Gastroesophageal sphincter (tissue), 3 donors: ENCODE data around the gene MYO1G.

Experiments used
- EP300 ChIP-seq: sonication (generic); formaldehyde crosslinking; IDR thresholded peaks from one replicate; pipeline ENCODE4 v1.6.1; 2017; ENCODE audit warnings: antibody characterized with exemption, mild to moderate bottlenecking
- POLR2A ChIP-seq, 2 donors: fragments of 450-650 bp; IDR thresholded peaks; one replicate each; pipeline ENCODE4 v1.6.1; 2017; ENCODE audit warnings: antibody characterized with exemption in 2 of 2, mild to moderate bottlenecking in 2 of 2, moderate library complexity in 1 of 2
- POLR2AphosphoS5 ChIP-seq: sonication (generic); formaldehyde crosslinking; IDR thresholded peaks from one replicate; pipeline ENCODE4 v1.6.1; 2017; ENCODE audit warnings: antibody characterized with exemption
- TF ChIP-seq, protein P1 (sequence below), 4 experiments: fragments of 200-600 bp in 2 of 4; fragments of 450-650 bp in 2 of 4; sonication (generic) in 1 of 4; IDR thresholded peaks; one replicate each; pipeline ENCODE4 v1.5.1; 2017 to 2019; ENCODE audit warnings: antibody characterized with exemption in 4 of 4, mild to moderate bottlenecking in 2 of 4, moderate library complexity in 2 of 4

DNA sequence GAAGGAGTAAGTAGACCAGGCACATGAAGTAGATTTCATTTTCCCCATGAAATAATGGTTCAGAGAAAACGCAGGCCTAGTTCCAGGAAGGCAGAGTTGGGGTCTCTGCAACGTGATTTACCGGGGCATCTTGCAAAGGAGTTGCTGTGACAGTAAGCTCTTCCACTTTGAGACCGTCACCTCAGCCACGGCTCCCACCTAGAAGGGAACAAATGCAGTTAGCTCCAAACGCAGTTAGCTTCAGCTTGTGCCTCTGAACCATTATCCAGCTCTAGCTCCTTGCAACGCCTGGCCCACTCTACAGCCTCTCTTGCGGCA is 7.0 kb upstream of the MYO1G start:
- TF ChIP-seq POLR2AphosphoS5, result no peak
- TF ChIP-seq, protein P1, sequence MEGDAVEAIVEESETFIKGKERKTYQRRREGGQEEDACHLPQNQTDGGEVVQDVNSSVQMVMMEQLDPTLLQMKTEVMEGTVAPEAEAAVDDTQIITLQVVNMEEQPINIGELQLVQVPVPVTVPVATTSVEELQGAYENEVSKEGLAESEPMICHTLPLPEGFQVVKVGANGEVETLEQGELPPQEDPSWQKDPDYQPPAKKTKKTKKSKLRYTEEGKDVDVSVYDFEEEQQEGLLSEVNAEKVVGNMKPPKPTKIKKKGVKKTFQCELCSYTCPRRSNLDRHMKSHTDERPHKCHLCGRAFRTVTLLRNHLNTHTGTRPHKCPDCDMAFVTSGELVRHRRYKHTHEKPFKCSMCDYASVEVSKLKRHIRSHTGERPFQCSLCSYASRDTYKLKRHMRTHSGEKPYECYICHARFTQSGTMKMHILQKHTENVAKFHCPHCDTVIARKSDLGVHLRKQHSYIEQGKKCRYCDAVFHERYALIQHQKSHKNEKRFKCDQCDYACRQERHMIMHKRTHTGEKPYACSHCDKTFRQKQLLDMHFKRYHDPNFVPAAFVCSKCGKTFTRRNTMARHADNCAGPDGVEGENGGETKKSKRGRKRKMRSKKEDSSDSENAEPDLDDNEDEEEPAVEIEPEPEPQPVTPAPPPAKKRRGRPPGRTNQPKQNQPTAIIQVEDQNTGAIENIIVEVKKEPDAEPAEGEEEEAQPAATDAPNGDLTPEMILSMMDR (IDR thresholded peaks at IDR 0.05), result no peak
- no peak for TF ChIP-seq EP300
- no peak for TF ChIP-seq POLR2A (IDR thresholded peaks at IDR 0.05)
